Endothelial cell (in vitro differentiated cells): Measurements from ENCODE around the gene MSRB1. TPM values are rescaled to one million over a fixed set of nuclear protein-coding genes. Genes with fewer than 3 reads are reported as not detected.

Experiments used
- DNase-seq: peaks from one replicate; pipeline ENCODE4 v3.0.0; 2021; ENCODE audit warnings: low spot score
- H3K27ac Mint-ChIP-seq: one replicate; pipeline ENCODE4 v1.8.0; 2021; ENCODE audit warnings: mixed read lengths, inconsistent platforms; ENCODE audit not compliant: unreplicated experiment
- H3K27me3 Mint-ChIP-seq: one replicate; pipeline ENCODE4 v1.8.0; 2021; ENCODE audit warnings: mild to moderate bottlenecking, moderate library complexity, mixed read lengths, inconsistent platforms; ENCODE audit not compliant: unreplicated experiment
- H3K36me3 Mint-ChIP-seq: one replicate; pipeline ENCODE4 v1.8.0; 2021; ENCODE audit warnings: mild to moderate bottlenecking, low read depth, mixed read lengths, inconsistent platforms; ENCODE audit not compliant: unreplicated experiment
- H3K4me1 Mint-ChIP-seq: one replicate; pipeline ENCODE4 v1.8.0; 2021; ENCODE audit warnings: mild to moderate bottlenecking, mixed read lengths, inconsistent platforms; ENCODE audit not compliant: unreplicated experiment
- H3K4me3 Mint-ChIP-seq: one replicate; pipeline ENCODE4 v1.8.0; 2021; ENCODE audit warnings: mild to moderate bottlenecking, mixed read lengths, inconsistent platforms; ENCODE audit not compliant: unreplicated experiment
- H3K9me3 Mint-ChIP-seq: one replicate; pipeline ENCODE4 v1.8.0; 2021; ENCODE audit warnings: mixed read lengths, inconsistent platforms; ENCODE audit not compliant: unreplicated experiment
- total RNA-seq: library from RNA; stranded (reverse); fragmentation: NEBNext Ultra II Directional; extraction: Animal tissue kit (Norgen Biotek cat#: 25700); gene quantifications from one replicate; pipeline ENCODE4 v1.2.1, GENCODE V29; 2021; ENCODE audit not compliant: unreplicated experiment
- TF ChIP-seq, protein P1 (sequence below): fragments of 200-600 bp; sonication (generic); IDR thresholded peaks from one replicate; pipeline ENCODE4 v1.5.0; 2021; ENCODE audit warnings: antibody characterized with exemption; ENCODE audit not compliant: unreplicated experiment

Gene MSRB1
- total RNA-seq, 1 donor from 2014 or later = 18.1 TPM

DNA sequence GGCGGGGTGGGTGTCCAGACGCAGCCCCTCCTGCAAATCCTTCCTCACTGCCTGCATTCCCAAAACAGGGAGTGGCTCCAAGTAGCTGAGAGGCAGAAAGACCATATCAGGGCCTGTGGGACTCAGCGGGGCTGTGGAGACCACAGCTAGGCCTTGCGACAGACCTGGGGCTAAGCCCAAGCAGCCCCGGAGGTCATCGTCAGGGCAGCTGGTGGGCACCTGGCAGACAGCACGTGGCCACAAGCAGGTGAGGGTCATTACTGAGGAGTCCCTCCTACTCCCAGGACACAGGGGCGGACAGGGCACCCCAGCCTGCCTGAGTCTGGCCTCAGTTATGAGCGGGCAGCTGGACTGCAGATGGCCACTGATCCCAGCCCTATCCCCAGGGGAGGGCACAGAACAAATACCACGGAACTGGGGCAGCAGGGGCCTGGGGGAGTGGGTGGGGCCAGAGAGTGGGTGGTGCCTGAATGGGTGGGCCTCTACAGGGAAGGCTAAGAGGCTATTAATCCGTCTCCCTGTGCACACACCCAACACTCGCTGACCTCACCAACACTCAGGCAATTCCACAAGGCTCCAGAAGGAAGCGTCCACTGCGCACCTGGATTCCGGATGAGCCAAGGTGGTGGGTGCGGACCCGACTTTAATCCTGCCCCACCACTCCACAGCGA is 33.3 kb downstream of the MSRB1 start:
- Mint-ChIP-seq H3K27ac (no peak overlapping the region), H3K36me3 (no peaks in the 10 kb centered on the region), H3K4me1 (peaks cover 4% of the 10 kb centered on the region), H3K27me3 (peaks cover 7% of the 10 kb centered on the region), H3K9me3 (no peaks in the 10 kb centered on the region), H3K4me3 (no peak overlapping the region)
- TF ChIP-seq, protein P1, sequence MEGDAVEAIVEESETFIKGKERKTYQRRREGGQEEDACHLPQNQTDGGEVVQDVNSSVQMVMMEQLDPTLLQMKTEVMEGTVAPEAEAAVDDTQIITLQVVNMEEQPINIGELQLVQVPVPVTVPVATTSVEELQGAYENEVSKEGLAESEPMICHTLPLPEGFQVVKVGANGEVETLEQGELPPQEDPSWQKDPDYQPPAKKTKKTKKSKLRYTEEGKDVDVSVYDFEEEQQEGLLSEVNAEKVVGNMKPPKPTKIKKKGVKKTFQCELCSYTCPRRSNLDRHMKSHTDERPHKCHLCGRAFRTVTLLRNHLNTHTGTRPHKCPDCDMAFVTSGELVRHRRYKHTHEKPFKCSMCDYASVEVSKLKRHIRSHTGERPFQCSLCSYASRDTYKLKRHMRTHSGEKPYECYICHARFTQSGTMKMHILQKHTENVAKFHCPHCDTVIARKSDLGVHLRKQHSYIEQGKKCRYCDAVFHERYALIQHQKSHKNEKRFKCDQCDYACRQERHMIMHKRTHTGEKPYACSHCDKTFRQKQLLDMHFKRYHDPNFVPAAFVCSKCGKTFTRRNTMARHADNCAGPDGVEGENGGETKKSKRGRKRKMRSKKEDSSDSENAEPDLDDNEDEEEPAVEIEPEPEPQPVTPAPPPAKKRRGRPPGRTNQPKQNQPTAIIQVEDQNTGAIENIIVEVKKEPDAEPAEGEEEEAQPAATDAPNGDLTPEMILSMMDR = no peak
- no peak for DNase-seq

DNA sequence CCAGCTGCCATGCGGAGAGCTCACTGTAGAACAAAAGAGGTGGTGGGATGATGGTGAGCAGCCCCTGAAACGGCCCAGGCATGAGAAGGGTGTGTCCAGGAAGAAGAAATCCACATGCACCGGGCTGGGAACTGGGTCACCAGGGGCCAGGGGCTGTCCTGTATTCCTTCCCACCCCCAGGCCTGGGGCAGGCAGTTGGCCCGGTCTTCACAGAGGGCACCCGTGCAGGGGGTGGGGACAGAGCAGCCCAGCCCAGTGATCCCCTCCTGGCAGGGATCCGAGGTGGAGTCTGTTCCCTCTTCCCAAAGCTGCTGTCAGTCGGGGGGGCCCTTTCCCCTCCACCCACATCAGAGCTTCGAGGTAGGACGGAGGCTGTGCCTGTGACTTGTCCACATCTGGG is 34.0 kb downstream of the MSRB1 start:
- Mint-ChIP-seq H3K4me3 (no peak overlapping the region), H3K36me3 (no peaks in the 10 kb centered on the region), H3K9me3 (no peaks in the 10 kb centered on the region), H3K27ac (no peak overlapping the region), H3K27me3 (peaks cover 11% of the 10 kb centered on the region), H3K4me1 (peaks cover 4% of the 10 kb centered on the region)
- TF ChIP-seq, protein P1 = no peak
- no peak for DNase-seq

DNA sequence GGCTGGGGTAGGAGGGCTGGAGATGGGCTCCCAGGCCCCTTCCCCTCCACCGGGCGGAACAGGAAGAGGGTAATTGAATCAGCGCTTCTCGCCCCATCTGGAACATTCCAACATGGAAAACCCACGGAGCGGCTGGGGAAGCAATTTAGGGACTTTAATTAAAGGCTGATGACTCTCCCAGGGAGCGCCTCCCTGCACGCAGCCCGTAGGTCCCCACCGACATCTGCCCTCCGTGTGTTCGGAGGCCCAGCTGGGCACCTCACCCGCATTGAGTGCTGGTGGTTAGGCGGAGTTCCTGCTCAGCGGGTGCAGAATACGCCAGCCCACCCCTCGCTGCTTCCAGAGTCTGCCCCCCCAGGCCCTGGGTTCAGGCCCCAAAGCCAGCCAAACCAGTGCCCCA is 34.8 kb downstream of the MSRB1 start:
- peaks cover 11% of the 10 kb centered on the region for H3K27me3 Mint-ChIP-seq
- no peaks in the 10 kb centered on the region for H3K36me3 Mint-ChIP-seq
- DNase-seq = no peak
- no peaks in the 10 kb centered on the region for H3K9me3 Mint-ChIP-seq
- H3K4me1 Mint-ChIP-seq = peaks cover 4% of the 10 kb centered on the region
- H3K4me3 Mint-ChIP-seq = no peak overlapping the region
- TF ChIP-seq, protein P1 = no peak
- H3K27ac Mint-ChIP-seq = no peak overlapping the region

DNA sequence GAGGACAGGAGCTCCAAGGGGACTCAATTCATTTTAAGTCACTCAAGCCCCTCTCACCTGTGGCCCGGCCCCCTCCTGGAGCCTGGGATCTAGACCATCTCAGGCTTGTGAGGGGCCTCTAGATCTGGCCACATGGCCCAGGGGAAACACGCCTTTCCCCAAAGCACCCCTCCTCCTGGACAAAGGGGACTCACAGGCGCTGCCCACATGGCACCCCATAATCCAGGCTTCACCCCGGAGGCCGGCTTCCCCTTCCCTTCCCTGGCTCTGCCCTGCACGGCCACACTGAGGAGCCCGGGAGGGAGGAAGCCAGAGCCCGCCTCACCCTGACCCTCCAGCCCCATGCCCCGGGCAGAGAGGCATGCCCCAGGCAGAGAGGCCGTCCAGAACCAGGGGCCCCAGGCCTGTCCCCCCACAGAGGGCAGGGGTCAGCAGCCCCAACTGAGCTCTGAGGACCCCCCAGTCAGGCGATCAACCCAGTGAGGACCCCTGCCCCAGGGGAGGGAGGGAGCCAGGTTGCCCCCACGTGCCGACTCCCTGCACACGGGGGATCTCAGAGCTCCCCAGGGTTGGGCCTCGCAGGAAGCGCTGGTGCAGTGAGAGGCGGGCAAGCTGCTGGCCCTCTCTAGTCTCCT is 35.7 kb downstream of the MSRB1 start:
- H3K9me3 Mint-ChIP-seq = no peaks in the 10 kb centered on the region
- H3K27me3 Mint-ChIP-seq = peaks cover 10% of the 10 kb centered on the region
- peaks cover 4% of the 10 kb centered on the region for H3K4me1 Mint-ChIP-seq
- H3K27ac Mint-ChIP-seq = no peak overlapping the region
- TF ChIP-seq, protein P1 = no peak
- no peak for DNase-seq
- H3K4me3 Mint-ChIP-seq = no peak overlapping the region
- no peaks in the 10 kb centered on the region for H3K36me3 Mint-ChIP-seq

DNA sequence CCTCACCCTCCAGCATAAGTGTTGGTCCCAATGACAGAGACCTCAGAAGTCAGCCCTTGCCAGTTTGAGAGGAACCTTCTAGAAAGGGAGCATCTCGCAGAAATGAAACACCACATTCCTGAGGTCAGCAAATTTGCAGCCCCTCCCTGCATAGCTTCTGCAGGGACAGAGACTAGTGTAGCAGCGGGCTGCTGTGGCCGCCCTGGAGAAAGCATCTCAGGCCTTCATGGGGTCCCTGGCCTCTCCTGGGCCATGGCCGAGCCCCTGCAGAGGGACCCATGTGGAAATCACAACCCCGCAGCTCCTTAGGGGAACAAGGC is 36.2 kb downstream of the MSRB1 start:
- Mint-ChIP-seq H3K27ac (no peak overlapping the region), H3K4me3 (no peak overlapping the region), H3K9me3 (no peaks in the 10 kb centered on the region), H3K36me3 (no peaks in the 10 kb centered on the region), H3K4me1 (peaks cover 4% of the 10 kb centered on the region), H3K27me3 (peaks cover 10% of the 10 kb centered on the region)
- DNase-seq = no peak
- TF ChIP-seq, protein P1 = no peak
